Measurements from ENCODE around the gene FNBP1.

FNBP1 gene

GRCh38 chr9:130042885-130043653 lies at the start of gene FNBP1:
FNBP1 (minus strand) TSS chr9:130043189; CDS start chr9:130042975, 214 bp downstream.
- TF ChIP-seq, protein P1, sequence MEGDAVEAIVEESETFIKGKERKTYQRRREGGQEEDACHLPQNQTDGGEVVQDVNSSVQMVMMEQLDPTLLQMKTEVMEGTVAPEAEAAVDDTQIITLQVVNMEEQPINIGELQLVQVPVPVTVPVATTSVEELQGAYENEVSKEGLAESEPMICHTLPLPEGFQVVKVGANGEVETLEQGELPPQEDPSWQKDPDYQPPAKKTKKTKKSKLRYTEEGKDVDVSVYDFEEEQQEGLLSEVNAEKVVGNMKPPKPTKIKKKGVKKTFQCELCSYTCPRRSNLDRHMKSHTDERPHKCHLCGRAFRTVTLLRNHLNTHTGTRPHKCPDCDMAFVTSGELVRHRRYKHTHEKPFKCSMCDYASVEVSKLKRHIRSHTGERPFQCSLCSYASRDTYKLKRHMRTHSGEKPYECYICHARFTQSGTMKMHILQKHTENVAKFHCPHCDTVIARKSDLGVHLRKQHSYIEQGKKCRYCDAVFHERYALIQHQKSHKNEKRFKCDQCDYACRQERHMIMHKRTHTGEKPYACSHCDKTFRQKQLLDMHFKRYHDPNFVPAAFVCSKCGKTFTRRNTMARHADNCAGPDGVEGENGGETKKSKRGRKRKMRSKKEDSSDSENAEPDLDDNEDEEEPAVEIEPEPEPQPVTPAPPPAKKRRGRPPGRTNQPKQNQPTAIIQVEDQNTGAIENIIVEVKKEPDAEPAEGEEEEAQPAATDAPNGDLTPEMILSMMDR (IDR thresholded peaks at IDR 0.05; ENCODE audit: extremely low read depth, missing control alignments): no peak
- peak; percentile 95 for DNase-seq (ENCODE audit: low spot score)

GRCh38 chr9:130090915-130091314 lies 47.9 kb upstream of the FNBP1 start:
- TF ChIP-seq, protein P1 (IDR thresholded peaks at IDR 0.05; ENCODE audit: extremely low read depth, missing control alignments): no peak
- no peak for DNase-seq (ENCODE audit: low spot score)

GRCh38 chr9:130089141-130089540 lies 46.2 kb upstream of the FNBP1 start:
- no peak for DNase-seq (ENCODE audit: low spot score)
- TF ChIP-seq, protein P1 (IDR thresholded peaks at IDR 0.05; ENCODE audit: extremely low read depth, missing control alignments): no peak

DNA sequence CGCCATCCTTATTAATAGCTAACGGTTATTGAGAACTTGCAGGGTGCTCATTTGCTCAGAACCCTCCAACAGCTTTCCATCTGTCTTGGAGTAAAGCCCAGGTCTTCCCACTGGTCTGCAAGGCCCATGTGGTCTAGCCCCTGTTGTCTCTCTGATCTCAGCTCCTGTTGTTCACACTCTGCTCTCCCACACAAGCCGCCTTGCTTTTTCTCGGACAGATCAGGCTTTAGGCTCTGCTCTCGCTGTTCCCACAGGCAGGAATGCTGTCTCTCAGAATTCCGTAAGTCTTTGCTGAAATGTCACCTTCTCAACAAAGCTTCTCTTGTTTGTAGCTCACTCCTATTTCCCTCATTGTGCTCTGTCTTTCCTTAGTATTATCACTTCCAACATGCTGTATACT lies 45.1 kb upstream of the FNBP1 start:
- TF ChIP-seq, protein P1 (IDR thresholded peaks at IDR 0.05; ENCODE audit: extremely low read depth, missing control alignments): no peak
- no peak for DNase-seq (ENCODE audit: low spot score)

- TF ChIP-seq, protein P1 (IDR thresholded peaks at IDR 0.05; ENCODE audit: extremely low read depth, missing control alignments): no peak
- DNase-seq (ENCODE audit: low spot score): no peak
These were observed 41.3 kb upstream of the FNBP1 start for GRCh38 chr9:130084337-130084736.

- TF ChIP-seq, protein P1 (IDR thresholded peaks at IDR 0.05; ENCODE audit: extremely low read depth, missing control alignments): no peak
- DNase-seq (ENCODE audit: low spot score): no peak
These were observed 35.6 kb upstream of the FNBP1 start for GRCh38 chr9:130078547-130078946.

- TF ChIP-seq, protein P1 (IDR thresholded peaks at IDR 0.05; ENCODE audit: extremely low read depth, missing control alignments): no peak
- DNase-seq (ENCODE audit: low spot score): no peak
These were observed 30.4 kb upstream of the FNBP1 start for GRCh38 chr9:130073373-130073772.

Data from GM20000 (cell line).